Right ventricle myocardium inferior (tissue), 1 donor: ENCODE measurements around the gene HEMK1. TPM values are rescaled to one million over a fixed set of nuclear protein-coding genes. Genes with fewer than 3 reads are reported as not detected.
A peak's percentile ranks its signal among the peaks of the same experiment; 100 is the strongest.

Experiments used
- ATAC-seq: fragments of 200-7000 bp; cut with Tn5 transposase; one replicate; pipeline ENCODE4 v1.9.1; 2020; ENCODE audit warnings: mild to moderate bottlenecking, moderate library complexity
- DNase-seq: peaks from one replicate; pipeline ENCODE4 v3.0.0; 2021; ENCODE audit errors: missing footprints
- intact Hi-C: fragments of 100-400 bp; cut with DNase I; formaldehyde crosslinking; loops from one replicate; pipeline ENCODE4 v1.11.0; 2022
- total RNA-seq: library from RNA; stranded (reverse); fragmentation: NEBNext Ultra II Directional; extraction: Animal tissue kit (Norgen Biotek cat#: 25700); gene quantifications from one replicate; pipeline ENCODE4 v1.2.1, GENCODE V29; 2021
- donor health status: DM: no; HTN: yes; CAD: no; lungs with severe emphysema.

The HEMK1 gene
- total RNA-seq, 1 donor from 2014 or later: 14.0 TPM

GRCh38 chr3:50609071-50609762 lies 39.9 kb downstream of the HEMK1 start:
- DNase-seq (no peak), ATAC-seq (no peak)
- intact Hi-C loops: no loop called here

- ATAC-seq (no peak), DNase-seq (no peak)
- intact Hi-C loops: loop anchor here (5.0 kb wide), 2 partner anchors 172 to 262 kb away; partner anchors contain the start of gene ZMYND10
Observed at GRCh38 chr3:50609763-50610085, 40.4 kb downstream of the HEMK1 start.

GRCh38 chr3:50610181-50610971 lies 41.1 kb downstream of the HEMK1 start:
- DNase-seq (peak; percentile 55), ATAC-seq (no peak)
- intact Hi-C loops: loop anchor here (5.0 kb wide), 2 partner anchors 173 to 263 kb away; partner anchors contain the start of gene ZMYND10

GRCh38 chr3:50610992-50611463 lies 41.7 kb downstream of the HEMK1 start:
- intact Hi-C loops: loop anchor here (5.0 kb wide), 2 partner anchors 174 to 264 kb away; partner anchors contain the start of gene ZMYND10
- no peak for DNase-seq
- ATAC-seq: no peak

GRCh38 chr3:50611464-50612233 lies 42.3 kb downstream of the HEMK1 start, which contains the start of gene CISH:
TSS of gene CISH (minus strand) at chr3:50611774. CDS start at chr3:50611650, 124 bp downstream.
- intact Hi-C loops: loop anchor here (1.0 to 5.0 kb wide), 3 partner anchors 39 to 264 kb away; partner anchors contain the start of gene ZMYND10
- ATAC-seq (peak; percentile 87), DNase-seq (peak; percentile 98)

GRCh38 chr3:50612234-50612882 lies 43.0 kb downstream of the HEMK1 start:
- intact Hi-C loops: loop anchor here (1.0 to 5.0 kb wide), 3 partner anchors 40 to 265 kb away; partner anchors contain the start of gene ZMYND10
- no peak for ATAC-seq
- DNase-seq: no peak

GRCh38 chr3:50612970-50613846 lies 43.9 kb downstream of the HEMK1 start:
- intact Hi-C loops: loop anchor here (1.0 to 5.0 kb wide), 3 partner anchors 41 to 266 kb away; partner anchors contain the start of gene ZMYND10
- no peak for ATAC-seq
- no peak for DNase-seq

GRCh38 chr3:50615190-50615589 lies 45.9 kb downstream of the HEMK1 start:
- DNase-seq: no peak

GRCh38 chr3:50616003-50616769 lies 46.9 kb downstream of the HEMK1 start:
- intact Hi-C loops: loop anchor here (1.0 to 5.0 kb wide), 3 partner anchors 36 to 776 kb away; partner anchors contain the start of gene RBM15B
- peak; percentile 45 for ATAC-seq
- peak; percentile 92 for DNase-seq

More at GRCh38 chr3:50615190-50615589, 45.9 kb downstream of the HEMK1 start:
- no peak for ATAC-seq
- intact Hi-C loops: loop anchor here (5.0 kb wide), 2 partner anchors 757 to 777 kb away; partner anchors contain the start of gene RBM15B

- peak; percentile 96 for DNase-seq
- peak; percentile 73 for ATAC-seq
- intact Hi-C loops: loop anchor here (1.0 to 5.0 kb wide), 3 partner anchors 36 to 776 kb away; partner anchors contain the start of gene RBM15B
Observed at GRCh38 chr3:50616770-50617095, 47.4 kb downstream of the HEMK1 start.

GRCh38 chr3:50617096-50617791 lies 47.9 kb downstream of the HEMK1 start, which contains the start of gene MAPKAPK3:
TSS of gene MAPKAPK3 (plus strand) at chr3:50617151. CDS start at chr3:50617566, 415 bp downstream.
- DNase-seq: peak; percentile 85
- peak; percentile 29 for ATAC-seq
- intact Hi-C loops: loop anchor here (5.0 kb wide), 2 partner anchors 755 to 775 kb away; partner anchors contain the start of gene RBM15B

GRCh38 chr3:50617911-50618481 lies 48.7 kb downstream of the HEMK1 start:
- intact Hi-C loops: loop anchor here (5.0 kb wide), 2 partner anchors 754 to 774 kb away; partner anchors contain the start of gene RBM15B
- ATAC-seq: peak; percentile 35

GRCh38 chr3:50620420-50620819 lies 51.1 kb downstream of the HEMK1 start:
- ATAC-seq (no peak), DNase-seq (peak; percentile 68)
- intact Hi-C loops: no loop called here

More at GRCh38 chr3:50617911-50618481, 48.7 kb downstream of the HEMK1 start:
- DNase-seq: peak; percentile 82

GRCh38 chr3:50620820-50621219 lies 51.5 kb downstream of the HEMK1 start:
- intact Hi-C loops: no loop called here
- DNase-seq (peak; percentile 21), ATAC-seq (no peak)

GRCh38 chr3:50622881-50623280 lies 53.6 kb downstream of the HEMK1 start:
- ATAC-seq: no peak
- intact Hi-C loops: no loop called here
- DNase-seq: no peak
